Brain microvascular endothelial cell (primary cell): ENCODE measurements around the gene KMT2A.
"Not testable (repeated sequence)": the region's sequence is repeated elsewhere in the genome, so short reads cannot be mapped to it uniquely, and the experiment has no call there.

Experiments
- DNase-seq: peaks from one replicate; pipeline ENCODE4 v3.0.0-alpha.2; 2020
- H3K27ac ChIP-seq: fragments of 250-450 bp; sonication (Bioruptor Pico); 2 replicates; pipeline ENCODE4 v1.5.1; 2020; ENCODE audit warnings: mild to moderate bottlenecking, moderate library complexity
- H3K27me3 ChIP-seq: fragments of 250-450 bp; sonication (Bioruptor Pico); replicated peaks from 2 replicates; pipeline ENCODE4 v1.5.1; 2020; ENCODE audit warnings: mild to moderate bottlenecking
- H3K36me3 ChIP-seq: fragments of 250-450 bp; sonication (Bioruptor Pico); replicated peaks from 2 replicates; pipeline ENCODE4 v1.5.1; 2020; ENCODE audit warnings: mild to moderate bottlenecking
- H3K4me3 ChIP-seq: 2 replicates; pipeline ENCODE4 v1.5.1; 2011; ENCODE audit warnings: low read depth, mild to moderate bottlenecking, control low read depth, low read length, moderate library complexity
- CTCF ChIP-seq: IDR thresholded peaks from 2 replicates; pipeline ENCODE4 v1.5.1; 2011; ENCODE audit warnings: low read depth, mild to moderate bottlenecking, moderate library complexity, low read length, control low read depth, inconsistent platforms; ENCODE audit errors: missing control alignments
- in situ Hi-C: cut with HindIII; loops from 2 replicates; pipeline ENCODE4 v1.10.0; 2017; ENCODE audit warnings: low sequenced_read_pairs, low pct_ligation_motif_present

The KMT2A gene

GRCh38 chr11:118547132-118547531, 110.8 kb downstream of the KMT2A start:
- no peak overlapping the region for H3K27ac ChIP-seq
- H3K4me3 ChIP-seq, result no peak overlapping the region
- no peak for TF ChIP-seq CTCF
- H3K36me3 ChIP-seq, result peaks cover 5% of the 10 kb centered on the region
- in situ Hi-C loops, result no loop called here
- H3K27me3 ChIP-seq, result no peaks in the 10 kb centered on the region
- DNase-seq, result no peak

- Histone ChIP-seq H3K27ac (no peak overlapping the region), H3K36me3 (peaks cover 14% of the 10 kb centered on the region), H3K27me3 (no peaks in the 10 kb centered on the region), H3K4me3 (no peak overlapping the region)
- no peak for DNase-seq
- no peak for TF ChIP-seq CTCF
- in situ Hi-C loops, result no loop called here
These were observed 116.0 kb downstream of the KMT2A start for GRCh38 chr11:118552341-118552740.

GRCh38 chr11:118560806-118561205, 124.5 kb downstream of the KMT2A start:
- no peak for DNase-seq
- in situ Hi-C loops, result no loop called here
- H3K27me3 ChIP-seq, result no peaks in the 10 kb centered on the region
- peaks cover 2% of the 10 kb centered on the region for H3K36me3 ChIP-seq
- no peak overlapping the region for H3K4me3 ChIP-seq
- no peak overlapping the region for H3K27ac ChIP-seq
- TF ChIP-seq CTCF, result no peak

GRCh38 chr11:118565051-118565450, 128.8 kb downstream of the KMT2A start:
- no peak overlapping the region for H3K27ac ChIP-seq
- H3K4me3 ChIP-seq, result peak overlapping the region; percentile 67
- no peaks in the 10 kb centered on the region for H3K27me3 ChIP-seq
- TF ChIP-seq CTCF, result no peak
- no peak for DNase-seq
- H3K36me3 ChIP-seq, result no peaks in the 10 kb centered on the region
- in situ Hi-C loops, result no loop called here

GRCh38 chr11:118569670-118570069, 133.4 kb downstream of the KMT2A start:
- DNase-seq, result no peak
- peaks cover 9% of the 10 kb centered on the region for H3K36me3 ChIP-seq
- in situ Hi-C loops, result no loop called here
- H3K4me3 ChIP-seq, result no peak overlapping the region
- H3K27ac ChIP-seq, result no peak overlapping the region
- no peaks in the 10 kb centered on the region for H3K27me3 ChIP-seq
- TF ChIP-seq CTCF, result no peak

GRCh38 chr11:118570787-118571186, 134.5 kb downstream of the KMT2A start:
- H3K36me3 ChIP-seq, result peaks cover 9% of the 10 kb centered on the region
- no peaks in the 10 kb centered on the region for H3K27me3 ChIP-seq
- in situ Hi-C loops, result no loop called here
- H3K4me3 ChIP-seq, result no peak overlapping the region
- DNase-seq, result no peak
- TF ChIP-seq CTCF, result no peak
- no peak overlapping the region for H3K27ac ChIP-seq

GRCh38 chr11:118571701-118572060, 135.4 kb downstream of the KMT2A start:
- H3K27ac ChIP-seq, result peak overlapping the region; percentile 98
- in situ Hi-C loops, H3K36me3 ChIP-seq, H3K27me3 ChIP-seq: not testable (repeated sequence)
- H3K4me3 ChIP-seq, result peak overlapping the region; percentile 97
- peak; percentile 27 for DNase-seq
